HG02973 (cell line): Measurements from ENCODE around the gene ZBTB5.
"Not testable (repeated sequence)": the region's sequence is repeated elsewhere in the genome, so short reads cannot be mapped to it uniquely, and the experiment has no call there.

Experiments
- ATAC-seq: cut with Tn5 transposase; IDR thresholded peaks from one replicate; pipeline ENCODE4 v1.9.1; 2021; ENCODE audit warnings: moderate library complexity; ENCODE audit not compliant: unreplicated experiment

ZBTB5 gene

DNA sequence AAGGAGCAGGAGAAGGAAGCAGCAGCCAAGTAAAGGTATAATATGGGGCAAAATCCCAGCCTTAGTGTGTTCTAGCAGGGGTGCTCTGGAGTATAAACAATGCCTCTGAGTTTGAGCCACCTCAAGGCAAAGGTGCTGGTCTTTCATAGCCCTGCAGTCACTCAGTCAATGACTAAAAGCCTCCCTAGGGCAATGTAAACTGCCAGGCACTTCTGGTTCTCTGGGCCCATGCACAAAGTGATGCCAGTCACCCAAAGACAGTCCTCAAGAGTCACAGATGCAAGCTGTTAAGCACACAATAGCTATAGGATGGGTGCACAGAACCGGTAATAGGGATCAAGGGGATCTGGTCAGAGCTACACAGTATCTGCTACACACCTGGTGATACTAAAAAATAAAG is 12.6 kb downstream of the ZBTB5 start:
- ATAC-seq = no peak

DNA sequence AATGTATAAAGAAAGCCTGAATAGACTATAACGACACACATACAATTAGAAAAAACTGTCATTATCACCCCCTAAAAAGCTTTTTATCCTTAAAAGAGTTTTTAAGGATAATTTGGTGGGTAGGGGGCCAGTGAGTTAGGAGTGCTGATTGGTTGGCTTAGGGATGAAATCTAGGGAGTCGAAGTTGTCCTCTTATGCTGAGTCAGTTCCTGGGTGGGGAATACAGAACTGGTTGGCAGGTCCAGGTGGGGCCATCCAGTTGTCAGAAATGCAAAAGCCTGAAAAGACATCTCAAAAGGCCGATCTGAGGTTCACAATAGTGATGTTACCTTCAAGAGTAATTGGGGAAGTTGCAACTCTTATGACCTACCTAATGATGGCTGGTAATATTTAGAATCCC is 13.6 kb downstream of the ZBTB5 start:
- ATAC-seq = no peak

DNA sequence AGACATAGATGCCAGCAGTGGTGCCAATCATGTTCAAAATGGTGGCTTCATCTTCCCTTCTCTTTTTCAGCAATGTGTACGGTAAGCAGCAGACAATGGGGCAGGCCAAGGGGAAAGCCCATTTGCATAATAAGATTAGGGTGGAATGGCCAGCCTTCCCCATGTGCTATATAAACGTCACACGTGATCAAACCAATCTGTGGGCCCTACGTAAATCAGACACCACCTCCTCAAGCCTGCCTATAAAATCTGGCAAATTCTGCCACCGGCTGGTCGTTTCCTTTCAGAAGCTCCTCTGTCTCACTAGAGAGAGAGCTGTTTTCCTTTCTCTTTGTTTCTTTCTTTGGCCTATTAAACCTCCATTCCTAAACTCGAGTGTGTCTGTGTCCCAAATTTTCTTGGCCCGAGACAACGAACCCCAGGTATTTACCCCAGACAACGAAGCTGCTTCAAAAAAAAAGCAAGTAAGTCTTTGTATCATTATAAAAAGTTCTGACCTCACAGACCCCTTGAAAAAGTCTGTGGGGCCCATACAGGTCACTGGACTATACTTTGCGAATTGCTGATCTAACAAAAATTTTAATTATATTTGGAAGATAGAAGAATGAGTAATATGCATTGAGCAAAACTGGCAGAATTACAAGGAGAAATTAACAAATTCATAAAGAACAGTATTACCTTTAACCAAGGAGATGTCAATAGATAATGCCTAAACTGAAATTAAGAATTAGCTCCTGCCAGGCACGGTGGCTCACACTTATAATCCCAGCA is 15.2 kb downstream of the ZBTB5 start:
- no peak for ATAC-seq

DNA sequence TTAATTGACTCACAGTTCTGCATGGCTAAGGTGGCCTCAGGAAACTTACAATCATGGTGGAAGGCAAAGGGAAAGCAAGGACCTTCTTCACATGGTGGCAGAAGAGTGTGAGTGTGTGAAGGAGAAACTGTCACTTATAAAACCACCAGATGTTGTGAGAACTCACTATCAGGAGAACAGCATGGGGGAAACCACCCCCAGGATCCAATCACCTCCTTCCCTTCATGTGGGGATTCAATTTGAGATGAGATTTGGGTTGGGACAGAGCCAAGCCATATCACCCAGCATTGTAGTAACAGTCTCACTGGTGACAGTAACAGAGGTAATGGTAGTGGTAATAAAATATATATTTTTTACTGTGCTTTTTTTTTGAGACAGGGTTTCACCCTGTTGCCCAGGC is 18.1 kb downstream of the ZBTB5 start:
- ATAC-seq = no peak

DNA sequence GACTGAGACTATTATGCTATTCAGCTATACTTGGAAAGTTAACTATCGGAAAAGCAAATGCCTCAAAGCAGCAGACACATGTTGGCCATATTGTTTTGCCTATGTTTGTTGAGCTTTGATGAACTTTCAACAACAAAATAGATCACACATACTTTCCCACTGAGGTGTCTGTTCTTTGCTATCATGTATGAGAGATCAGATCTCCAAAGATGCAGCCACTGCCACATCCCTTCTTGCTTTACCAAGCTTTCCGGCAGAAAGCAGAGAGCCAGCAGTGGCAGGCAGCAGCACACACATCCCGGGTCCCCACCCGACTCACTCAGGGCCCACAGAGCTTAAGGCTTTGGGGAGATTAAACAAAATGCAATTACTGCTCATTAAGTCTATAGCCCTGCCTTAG is 18.8 kb downstream of the ZBTB5 start:
- ATAC-seq = no peak

DNA sequence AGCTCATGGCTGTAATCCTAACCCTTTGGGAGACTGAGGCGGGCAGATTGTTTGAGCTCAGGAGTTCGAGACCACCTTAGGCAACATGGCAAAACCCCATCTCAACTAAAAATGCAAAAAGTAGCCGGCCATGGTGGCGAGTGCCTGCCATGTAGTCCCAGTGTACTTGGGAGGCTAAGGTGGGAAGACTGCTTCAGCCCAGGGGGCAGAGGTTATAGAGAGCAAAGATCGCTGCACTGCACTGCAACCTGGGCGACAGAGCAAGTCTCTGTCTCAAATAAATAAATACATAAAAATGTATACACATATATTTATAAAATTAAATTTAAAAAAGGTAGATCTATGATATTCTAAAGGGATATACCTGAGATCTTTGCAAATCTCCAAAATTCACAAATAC is 19.4 kb downstream of the ZBTB5 start:
- ATAC-seq = no peak

DNA sequence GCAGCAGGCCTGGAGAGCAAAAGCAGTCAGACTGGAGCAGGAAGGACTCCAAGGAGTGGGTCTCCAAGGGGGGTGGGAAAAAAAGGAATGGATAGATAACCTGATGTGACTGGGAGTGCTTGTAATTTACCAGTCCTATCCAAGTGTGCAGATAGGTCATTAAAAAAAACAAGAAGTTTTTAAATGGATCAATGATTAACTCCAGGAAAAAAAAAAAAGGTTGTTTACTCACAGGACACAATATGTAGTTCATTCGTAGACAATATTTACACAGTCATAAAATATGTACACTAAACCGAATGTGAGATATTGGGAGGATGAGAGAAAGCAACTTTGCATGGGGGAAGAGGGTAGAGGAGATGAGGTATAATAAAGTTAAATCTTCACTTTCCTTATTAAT is 20.4 kb downstream of the ZBTB5 start:
- ATAC-seq = no peak

DNA sequence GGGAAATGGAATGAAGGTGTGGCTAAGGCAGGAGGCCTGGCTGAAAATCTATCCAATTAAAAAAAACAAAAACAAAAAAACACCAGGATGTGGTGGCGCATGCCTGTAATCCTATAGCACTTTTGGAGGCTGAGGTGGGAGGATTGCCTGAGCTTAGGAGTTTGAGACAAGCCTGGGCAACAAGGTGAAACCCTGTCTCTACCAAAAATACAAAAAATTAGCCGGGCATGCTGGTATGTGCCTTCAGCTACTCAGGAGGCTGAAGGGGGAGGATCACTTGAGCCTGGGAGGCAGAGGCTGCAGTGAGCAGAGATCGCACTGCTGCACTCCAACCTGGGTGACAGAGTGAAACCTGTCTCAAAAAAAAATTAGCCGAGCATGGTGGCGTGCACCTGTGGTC is 21.7 kb downstream of the ZBTB5 start:
- ATAC-seq = no peak

DNA sequence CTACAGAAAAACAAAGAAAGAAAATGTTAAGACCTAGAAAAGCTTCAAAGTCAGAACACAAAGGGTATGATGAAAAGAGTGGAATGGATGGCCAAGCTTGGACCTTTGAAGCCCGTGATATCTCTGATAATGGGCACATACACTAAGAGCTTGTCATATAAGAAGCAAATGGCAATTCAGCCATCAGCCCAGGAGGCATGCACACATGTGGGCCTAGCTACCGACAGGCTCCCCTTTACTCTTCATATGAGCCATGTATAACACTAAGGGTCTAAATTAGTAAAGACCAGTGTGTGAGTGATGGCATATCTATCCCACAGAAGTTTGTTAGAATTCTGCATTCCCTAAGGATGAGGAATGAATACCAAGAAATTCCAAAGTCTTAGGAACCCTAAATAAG is 22.7 kb downstream of the ZBTB5 start:
- ATAC-seq = no peak

DNA sequence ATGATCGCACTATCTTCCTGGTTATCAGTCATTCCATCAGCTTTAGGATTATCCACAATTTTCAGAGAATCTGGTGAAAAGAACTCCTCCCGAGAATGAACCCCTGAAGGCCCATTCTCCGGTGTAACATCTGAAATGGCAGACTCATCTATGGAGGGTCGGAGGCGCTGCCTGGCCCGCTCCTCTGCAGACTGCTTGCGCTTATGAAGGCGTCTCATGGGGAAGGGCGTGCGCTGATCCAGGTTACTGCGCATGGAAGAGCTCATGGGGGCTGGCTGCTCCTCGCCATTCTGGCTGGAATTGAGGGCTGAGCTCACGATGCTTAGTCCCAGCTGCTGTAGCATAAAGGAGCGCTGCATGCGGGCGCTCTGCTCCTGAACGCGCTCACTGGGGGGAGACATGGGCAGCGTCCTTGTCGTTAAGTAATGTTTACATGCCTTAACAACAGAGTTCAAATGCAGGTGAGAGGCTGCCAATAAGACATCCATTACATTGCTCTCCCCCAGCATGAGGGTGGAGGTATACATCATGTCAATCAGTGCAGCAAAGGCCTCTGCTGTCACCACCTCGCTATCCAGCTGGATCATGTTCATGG is 23.4 kb downstream of the ZBTB5 start:
- no peak for ATAC-seq

DNA sequence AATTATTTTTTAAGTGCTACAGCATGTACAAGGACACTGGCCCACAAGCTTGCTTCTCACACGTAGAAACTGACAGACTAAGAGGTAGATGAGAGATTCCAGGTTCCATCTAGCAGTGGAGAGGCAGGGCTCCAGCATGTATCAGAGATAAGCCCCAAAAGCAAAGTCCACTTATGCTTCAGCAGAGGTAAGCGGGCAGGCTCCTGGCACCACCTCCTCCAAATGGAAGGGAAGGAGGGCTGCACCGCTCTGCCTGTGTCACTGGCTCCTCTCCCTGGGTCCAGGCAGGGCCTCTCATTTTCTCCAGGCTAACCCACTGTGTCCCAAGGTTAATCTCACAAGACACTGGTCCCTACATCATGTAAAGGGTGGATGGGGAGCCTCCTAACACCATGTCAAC is 26.9 kb downstream of the ZBTB5 start:
- no peak for ATAC-seq

DNA sequence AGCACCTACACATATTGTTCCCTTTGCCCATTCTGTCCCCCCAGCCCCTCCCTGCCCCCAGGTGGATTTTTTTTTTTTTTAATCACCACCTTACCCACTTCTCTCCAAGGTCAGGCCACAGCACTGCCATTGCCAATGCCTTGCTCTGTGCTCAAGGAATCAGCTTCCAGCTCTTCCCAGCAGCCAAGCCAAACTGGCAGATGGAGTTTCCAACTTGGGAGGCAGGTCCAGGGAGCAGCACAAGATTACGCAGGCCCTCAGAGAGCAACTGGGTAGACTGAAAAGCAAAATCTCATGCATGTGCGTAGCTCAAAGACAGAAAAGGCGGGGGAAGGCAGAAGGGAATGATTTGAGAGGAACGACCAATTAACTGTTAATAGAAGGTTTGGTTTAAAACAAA is 27.6 kb downstream of the ZBTB5 start:
- ATAC-seq = no peak

DNA sequence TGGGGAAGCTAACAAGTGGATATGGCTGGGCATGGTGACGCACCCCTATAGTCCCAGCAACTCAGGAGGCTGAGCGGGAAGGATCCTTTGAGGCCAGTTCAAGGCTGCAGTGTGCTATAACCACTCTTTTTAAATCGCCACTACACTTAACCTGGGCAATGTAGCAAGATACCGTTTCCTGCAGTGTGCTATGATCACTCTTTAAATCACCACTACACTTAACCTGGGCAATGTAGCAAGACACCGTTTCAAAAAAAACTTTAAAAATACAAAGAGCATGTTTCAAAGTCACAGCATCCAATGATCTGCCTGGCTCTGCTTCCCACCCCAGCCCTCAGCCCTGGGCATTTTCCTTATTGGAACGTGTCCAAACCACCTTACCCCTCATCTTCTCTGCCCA is 28.2 kb downstream of the ZBTB5 start:
- no peak for ATAC-seq

DNA sequence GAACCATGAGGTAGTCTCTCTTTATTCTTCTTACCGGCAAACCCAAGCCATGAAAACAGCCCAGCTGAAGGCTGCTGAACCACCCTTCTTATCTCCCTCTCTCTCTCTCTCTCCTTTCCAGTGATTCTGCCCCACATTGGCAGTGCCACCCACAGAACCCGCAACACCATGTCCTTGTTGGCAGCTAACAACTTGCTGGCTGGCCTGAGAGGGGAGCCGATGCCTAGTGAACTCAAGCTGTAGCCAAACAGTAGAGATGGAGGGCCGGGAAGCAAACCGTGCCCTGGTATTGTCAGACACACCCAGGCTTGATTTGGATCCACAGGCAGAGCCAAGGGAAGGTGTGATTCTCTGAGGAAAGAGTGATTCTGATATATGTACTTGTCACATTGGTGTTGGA is 28.7 kb downstream of the ZBTB5 start:
- ATAC-seq = no peak

DNA sequence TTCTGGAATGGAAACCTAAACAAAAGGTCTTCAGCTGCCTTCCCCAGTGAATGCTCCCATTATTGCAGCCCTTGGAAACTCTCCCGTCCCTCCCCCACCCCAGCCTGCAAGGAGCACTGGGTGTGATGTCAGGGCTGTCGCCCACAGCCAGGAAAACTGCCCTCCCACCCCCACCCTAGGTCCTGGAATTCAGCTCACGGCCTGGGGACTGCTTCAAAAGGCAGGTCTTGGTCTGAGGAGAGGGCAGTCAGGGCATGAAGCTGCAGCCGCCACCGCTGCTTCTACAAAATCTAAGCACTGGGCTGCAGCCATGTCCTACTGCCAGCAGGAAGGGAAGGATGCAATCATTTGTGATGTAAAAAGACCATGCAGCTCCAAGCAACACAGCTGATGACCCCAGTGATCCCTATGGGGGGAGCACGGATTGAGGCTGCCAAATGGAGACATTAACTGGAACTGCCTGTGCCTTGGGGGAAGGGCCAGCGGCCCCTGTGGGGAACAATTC is 31.3 kb downstream of the ZBTB5 start:
- no peak for ATAC-seq

DNA sequence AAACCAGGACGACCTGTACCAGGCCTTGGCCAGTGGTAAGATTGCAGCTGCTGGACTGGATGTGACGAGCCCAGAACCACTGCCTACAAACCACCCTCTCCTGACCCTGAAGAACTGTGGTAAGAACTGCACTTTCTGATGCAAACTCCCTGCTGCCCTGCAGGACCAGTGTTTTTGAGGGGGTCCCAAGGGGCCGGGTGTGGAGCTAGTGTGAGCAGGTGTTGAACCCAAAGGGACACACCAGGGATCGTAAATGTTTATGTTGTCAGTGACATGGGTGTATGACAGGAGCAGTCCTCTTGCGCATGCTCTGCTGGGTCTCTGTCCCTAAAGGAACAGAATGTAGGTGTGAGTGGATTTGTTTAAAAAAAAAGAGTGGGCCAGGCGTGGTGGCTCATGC is 33.2 kb downstream of the ZBTB5 start:
- ATAC-seq = no peak

DNA sequence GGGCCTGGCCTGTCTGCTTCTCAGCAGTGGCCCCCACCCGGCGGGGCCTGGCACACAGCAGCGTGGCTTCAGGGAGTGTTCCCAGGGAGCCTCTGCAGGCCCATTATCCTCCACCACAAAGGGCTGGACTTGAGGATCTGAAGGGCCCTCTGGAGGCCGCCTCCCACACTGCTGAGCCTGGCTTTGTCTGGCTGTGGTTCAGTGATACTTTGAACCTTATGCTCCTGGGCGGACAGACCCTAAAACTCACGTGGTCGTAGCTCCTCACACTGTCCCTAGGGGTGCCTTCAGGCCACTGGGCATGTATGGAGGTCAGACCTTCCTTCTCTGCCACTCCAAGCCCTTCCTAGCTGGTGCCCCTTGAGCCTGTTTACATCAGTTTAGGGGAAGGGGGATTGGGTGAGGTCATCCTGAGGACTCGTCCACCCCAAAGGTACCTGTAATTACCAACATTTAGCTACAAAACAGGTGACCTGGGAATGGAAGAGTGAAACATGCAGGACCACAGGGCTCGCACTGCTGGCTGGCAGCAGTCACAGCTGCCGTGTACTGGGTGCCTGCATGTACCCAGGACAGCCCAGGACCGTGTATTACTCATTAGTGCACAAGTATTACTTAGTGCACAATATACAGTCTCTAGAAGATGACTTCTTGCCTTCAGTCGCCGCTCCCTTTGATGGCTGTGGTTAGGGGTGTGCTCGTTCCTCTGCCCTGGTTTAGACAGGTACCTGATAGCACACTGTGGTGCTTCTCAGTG is 34.2 kb downstream of the ZBTB5 start:
- no peak for ATAC-seq

DNA sequence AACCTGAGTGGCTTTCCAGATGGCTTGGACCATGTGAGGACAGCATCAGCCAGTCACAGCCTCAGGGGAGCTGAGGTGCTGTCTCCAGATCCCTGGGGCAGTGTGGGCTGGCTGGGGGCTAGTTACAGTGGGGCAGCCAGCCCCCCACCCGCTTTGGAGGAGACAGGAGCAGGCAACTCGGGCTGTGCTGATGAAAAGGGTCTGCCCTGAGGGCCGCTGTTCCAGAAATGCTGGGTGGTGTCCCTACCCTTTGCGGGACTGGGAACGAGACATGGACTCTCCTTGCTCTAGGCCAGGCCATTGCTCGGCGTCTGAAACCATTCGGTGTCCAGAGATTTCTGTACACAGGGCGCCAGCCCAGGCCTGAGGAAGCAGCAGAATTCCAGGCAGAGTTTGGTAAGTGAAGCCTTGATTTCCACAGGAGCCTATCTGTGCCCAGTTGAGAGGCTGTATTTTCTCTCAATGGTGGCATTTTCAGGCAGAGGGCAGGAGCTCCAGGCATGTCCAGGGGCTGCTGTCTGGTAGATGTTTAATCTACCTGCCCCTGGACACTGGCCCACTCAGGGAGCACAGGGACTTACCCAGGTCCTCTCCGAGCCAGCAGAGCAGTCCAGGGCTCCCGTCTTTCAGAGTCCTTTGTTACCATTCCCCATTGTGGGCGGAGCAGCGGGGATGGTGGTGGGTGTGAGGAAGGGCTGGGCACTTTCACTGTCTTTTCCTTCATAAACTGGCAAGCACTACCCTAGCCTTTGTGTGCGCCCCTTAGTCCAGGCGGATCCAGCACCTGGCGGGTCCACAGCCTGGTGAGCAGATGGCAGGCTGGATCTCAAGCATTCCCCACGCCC is 35.6 kb downstream of the ZBTB5 start:
- ATAC-seq = no peak

DNA sequence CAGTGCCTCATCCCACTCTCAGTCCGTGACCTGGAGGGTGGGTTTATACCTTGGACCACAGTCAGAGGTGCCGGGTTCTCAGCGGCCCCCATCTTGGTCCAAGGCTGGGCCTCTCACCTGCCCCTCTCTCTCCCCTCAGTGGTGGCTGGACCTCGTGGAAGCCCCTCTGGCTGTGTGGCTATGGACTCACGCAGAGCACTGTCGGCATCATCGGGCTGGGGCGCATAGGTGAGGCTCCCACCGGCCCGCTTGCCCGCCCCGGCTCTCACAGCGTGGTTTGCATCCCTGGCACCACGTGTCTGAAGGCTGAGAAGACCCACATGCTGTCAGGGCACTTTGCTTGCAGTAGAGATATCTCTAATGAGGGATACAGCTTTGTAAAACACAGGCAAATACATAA is 36.9 kb downstream of the ZBTB5 start:
- no peak for ATAC-seq

DNA sequence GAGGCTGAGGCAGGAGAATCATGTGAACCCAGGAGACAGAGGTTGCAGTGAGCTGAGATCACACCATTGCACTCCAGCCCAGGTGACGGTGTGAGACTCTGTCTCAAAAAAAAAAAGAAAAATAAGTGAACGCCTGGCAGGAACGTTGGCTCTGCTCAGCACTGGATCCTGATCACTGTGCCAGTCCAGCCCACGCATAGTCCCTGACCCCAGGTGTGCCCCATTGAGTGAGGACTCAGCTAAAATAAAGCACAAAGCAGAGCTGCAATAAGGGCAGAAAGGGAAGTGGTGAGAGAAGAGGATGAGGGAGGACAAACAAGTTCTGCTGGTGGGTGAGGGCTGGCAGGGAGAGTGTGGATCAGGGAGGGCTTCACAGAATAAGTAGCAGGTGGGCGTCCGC is 38.4 kb downstream of the ZBTB5 start:
- ATAC-seq = no peak

DNA sequence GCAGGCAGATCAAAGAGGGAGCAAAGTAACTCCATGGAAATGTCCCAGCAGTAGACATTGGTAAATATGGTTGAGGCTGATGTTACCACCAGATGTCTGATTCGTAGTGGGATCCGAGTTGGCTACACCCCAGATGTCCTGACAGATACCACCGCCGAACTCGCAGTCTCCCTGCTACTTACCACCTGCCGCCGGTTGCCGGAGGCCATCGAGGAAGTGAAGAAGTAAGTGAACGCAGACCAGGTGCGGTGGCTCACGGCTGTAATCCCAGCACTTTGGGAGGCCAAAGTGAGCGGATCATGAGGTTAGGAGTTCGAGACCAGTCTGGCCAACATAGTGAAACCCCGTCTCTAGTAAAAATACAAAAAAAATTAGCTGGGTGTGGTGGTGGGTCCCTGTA is 38.8 kb downstream of the ZBTB5 start:
- not testable (repeated sequence) for ATAC-seq
